ENCODE data around the gene C19orf73. TPM values are rescaled to one million over a fixed set of nuclear protein-coding genes. Genes with fewer than 3 reads are reported as not detected.

Gene C19orf73
- total and polyA plus RNA-seq, 9 of the 15 experiments (the other 6 are each of a cell fraction or from before 2014, with no cell fraction given), result 0.08 to 7.4 (median 1.4) TPM

DNA sequence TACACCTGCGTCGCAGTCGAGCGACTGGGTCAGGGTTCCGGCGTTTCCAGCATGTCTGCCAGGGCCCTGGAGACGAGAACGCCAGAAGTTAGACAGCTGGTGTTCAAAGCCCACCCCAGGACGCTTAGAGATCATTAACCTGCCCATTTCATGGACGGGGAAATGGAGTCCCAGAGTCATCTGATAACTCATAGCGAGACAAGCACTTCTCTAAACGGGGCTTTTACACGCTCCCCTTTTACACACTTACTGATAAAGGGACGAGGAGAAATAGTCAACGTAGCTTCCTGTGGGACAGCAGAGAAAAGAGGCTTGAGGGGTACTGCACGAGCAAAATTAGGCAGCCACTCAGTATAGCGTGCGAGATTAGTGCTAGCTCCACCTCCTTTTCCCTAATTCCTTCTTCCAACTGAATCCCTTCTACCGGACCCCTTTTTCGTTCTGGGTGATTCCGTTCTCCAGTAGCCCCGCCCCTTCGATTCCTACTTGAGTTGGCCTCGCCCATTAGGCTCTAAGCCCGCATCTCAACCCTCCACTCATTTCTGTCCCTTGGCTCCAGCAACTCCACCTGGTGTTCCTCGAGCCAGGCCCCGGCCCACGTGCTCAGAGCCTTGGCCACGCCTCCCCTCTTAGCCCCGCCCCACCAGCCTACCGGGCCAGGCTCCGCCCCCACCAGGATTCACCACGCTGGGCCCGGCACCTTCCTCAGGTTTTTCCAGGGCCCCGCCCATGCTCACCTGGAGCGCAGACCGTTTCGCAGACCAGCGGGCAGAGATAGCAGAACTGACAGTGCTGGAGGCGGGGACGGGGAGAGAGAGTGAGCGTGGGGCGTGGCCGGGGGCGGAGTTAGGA, 32.5 kb upstream of the C19orf73 start (continued):
- TF ChIP-seq THRA (IDR thresholded peaks at IDR 0.05) (no peak), ZNF165 (CRISPR knock-in tag; IDR thresholded peaks at IDR 0.05; ENCODE audit: borderline replicate concordance) (no peak), IRF9 (tag; IDR thresholded peaks at IDR 0.05) (no peak), RBM17 (IDR thresholded peaks at IDR 0.05; ENCODE audit: borderline replicate concordance, low read depth, low read length) (no peak), ZSCAN32 (CRISPR knock-in tag; IDR thresholded peaks at IDR 0.05) (no peak), SP1 (CRISPR knock-in tag; IDR thresholded peaks at IDR 0.05) (peak; percentile 92), MBD2 (IDR thresholded peaks at IDR 0.05; ENCODE audit: borderline replicate concordance, low read depth) (0 out of 2 replicates have a peak, but pooled peaks have one; percentile 3), ATF1 (CRISPR knock-in tag; IDR thresholded peaks at IDR 0.05) (no peak), ATF1 (tag; IDR thresholded peaks at IDR 0.05) (no peak), PHF8 (IDR thresholded peaks at IDR 0.05; ENCODE audit: borderline replicate concordance, low read length) (no peak; the same call in 1 of the 2 replicates), ILK (tag; IDR thresholded peaks at IDR 0.05; ENCODE audit: borderline replicate concordance, low read depth) (no peak), NCOA6 (IDR thresholded peaks at IDR 0.05) (no peak)
- TF ChIP-seq, protein P1, sequence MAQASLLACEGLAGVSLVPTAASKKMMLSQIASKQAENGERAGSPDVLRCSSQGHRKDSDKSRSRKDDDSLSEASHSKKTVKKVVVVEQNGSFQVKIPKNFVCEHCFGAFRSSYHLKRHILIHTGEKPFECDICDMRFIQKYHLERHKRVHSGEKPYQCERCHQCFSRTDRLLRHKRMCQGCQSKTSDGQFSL (CRISPR knock-in tag; IDR thresholded peaks at IDR 0.05), result no peak
- TF ChIP-seq, protein P1 (tag; IDR thresholded peaks at IDR 0.05), result no peak; a peak in 1 of 4 replicates
- TF ChIP-seq, protein P2, sequence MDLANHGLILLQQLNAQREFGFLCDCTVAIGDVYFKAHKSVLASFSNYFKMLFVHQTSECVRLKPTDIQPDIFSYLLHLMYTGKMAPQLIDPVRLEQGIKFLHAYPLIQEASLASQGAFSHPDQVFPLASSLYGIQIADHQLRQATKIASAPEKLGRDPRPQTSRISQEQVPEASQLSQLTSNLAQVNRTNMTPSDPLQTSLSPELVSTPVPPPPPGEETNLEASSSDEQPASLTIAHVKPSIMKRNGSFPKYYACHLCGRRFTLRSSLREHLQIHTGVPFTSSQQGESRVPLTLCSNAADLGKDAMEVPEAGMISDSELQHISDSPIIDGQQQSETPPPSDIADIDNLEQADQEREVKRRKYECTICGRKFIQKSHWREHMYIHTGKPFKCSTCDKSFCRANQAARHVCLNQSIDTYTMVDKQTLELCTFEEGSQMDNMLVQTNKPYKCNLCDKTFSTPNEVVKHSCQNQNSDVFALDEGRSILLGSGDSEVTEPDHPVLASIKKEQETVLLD (IDR thresholded peaks at IDR 0.05), result no peak
- TF ChIP-seq, protein P3, sequence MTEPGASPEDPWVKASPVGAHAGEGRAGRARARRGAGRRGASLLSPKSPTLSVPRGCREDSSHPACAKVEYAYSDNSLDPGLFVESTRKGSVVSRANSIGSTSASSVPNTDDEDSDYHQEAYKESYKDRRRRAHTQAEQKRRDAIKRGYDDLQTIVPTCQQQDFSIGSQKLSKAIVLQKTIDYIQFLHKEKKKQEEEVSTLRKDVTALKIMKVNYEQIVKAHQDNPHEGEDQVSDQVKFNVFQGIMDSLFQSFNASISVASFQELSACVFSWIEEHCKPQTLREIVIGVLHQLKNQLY (CRISPR knock-in tag; conservative IDR thresholded peaks at IDR 0.05), result no peak
- TF ChIP-seq, protein P4, sequence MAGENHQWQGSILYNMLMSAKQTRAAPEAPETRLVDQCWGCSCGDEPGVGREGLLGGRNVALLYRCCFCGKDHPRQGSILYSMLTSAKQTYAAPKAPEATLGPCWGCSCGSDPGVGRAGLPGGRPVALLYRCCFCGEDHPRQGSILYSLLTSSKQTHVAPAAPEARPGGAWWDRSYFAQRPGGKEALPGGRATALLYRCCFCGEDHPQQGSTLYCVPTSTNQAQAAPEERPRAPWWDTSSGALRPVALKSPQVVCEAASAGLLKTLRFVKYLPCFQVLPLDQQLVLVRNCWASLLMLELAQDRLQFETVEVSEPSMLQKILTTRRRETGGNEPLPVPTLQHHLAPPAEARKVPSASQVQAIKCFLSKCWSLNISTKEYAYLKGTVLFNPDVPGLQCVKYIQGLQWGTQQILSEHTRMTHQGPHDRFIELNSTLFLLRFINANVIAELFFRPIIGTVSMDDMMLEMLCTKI (IDR thresholded peaks at IDR 0.05; ENCODE audit: partially characterized antibody), result no peak
- TF ChIP-seq, protein P5, sequence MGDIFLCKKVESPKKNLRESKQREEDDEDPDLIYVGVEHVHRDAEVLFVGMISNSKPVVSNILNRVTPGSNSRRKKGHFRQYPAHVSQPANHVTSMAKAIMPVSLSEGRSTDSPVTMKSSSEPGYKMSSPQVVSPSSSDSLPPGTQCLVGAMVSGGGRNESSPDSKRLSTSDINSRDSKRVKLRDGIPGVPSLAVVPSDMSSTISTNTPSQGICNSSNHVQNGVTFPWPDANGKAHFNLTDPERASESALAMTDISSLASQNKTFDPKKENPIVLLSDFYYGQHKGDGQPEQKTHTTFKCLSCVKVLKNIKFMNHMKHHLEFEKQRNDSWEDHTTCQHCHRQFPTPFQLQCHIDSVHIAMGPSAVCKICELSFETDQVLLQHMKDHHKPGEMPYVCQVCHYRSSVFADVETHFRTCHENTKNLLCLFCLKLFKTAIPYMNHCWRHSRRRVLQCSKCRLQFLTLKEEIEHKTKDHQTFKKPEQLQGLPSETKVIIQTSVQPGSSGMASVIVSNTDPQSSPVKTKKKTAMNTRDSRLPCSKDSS (IDR thresholded peaks at IDR 0.05; ENCODE audit: low read depth, partially characterized antibody), result no peak

All from K562 (cell line).